ENCODE results near the gene VIL1. TPM values are rescaled to one million over a fixed set of nuclear protein-coding genes. Genes with fewer than 3 reads are reported as not detected.

The VIL1 gene
- total RNA-seq, 1 experiment from 2014 or later = 401 TPM

- H3K36me3 ChIP-seq (ENCODE audit: control insufficient read depth, insufficient read depth, low read length) = no peaks in the 10 kb centered on the region
- H3K4me1 ChIP-seq = 0 out of 2 replicates have a peak, but pooled peaks cover 5% of the 10 kb centered on the region
- Mint-ChIP-seq H3K27ac (ENCODE audit: unreplicated experiment) (no peak overlapping the region), H3K9me3 (ENCODE audit: unreplicated experiment) (no peaks in the 10 kb centered on the region), H3K27me3 (ENCODE audit: insufficient read depth, unreplicated experiment) (no peaks in the 10 kb centered on the region), H3K4me3 (ENCODE audit: unreplicated experiment) (no peak overlapping the region), H3K4me1 (ENCODE audit: low read depth, unreplicated experiment) (peaks cover 4% of the 10 kb centered on the region), H3K36me3 (ENCODE audit: insufficient read depth, unreplicated experiment) (no peaks in the 10 kb centered on the region)
- ChIA-PET POLR2A (no interaction called here), CTCF (no interaction called here)
- intact Hi-C loops (cut with micrococcal nuclease; ENCODE audit: unreplicated experiment) = no loop called here
- H3K4me3 ChIP-seq (ENCODE audit: low read depth, low read length) = no peak overlapping the region
- H3K9me3 ChIP-seq = no peaks in the 10 kb centered on the region
- no peak for TF ChIP-seq CTCF (IDR thresholded peaks at IDR 0.05; ENCODE audit: insufficient read depth in 1 of 2, low read depth in 1 of 2, low read length in 1 of 2, severe bottlenecking in 1 of 2, unreplicated experiment in 1 of 2)
- no peak for DNase-seq
- no TSS peak for BruUV-seq (replicated peaks)
- H3K27me3 ChIP-seq (replicated peaks; ENCODE audit: control insufficient read depth, insufficient read depth, low read length) = no peaks in the 10 kb centered on the region
Observed at GRCh38 chr2:218371983-218372350, 47.0 kb upstream of the VIL1 start.

DNA sequence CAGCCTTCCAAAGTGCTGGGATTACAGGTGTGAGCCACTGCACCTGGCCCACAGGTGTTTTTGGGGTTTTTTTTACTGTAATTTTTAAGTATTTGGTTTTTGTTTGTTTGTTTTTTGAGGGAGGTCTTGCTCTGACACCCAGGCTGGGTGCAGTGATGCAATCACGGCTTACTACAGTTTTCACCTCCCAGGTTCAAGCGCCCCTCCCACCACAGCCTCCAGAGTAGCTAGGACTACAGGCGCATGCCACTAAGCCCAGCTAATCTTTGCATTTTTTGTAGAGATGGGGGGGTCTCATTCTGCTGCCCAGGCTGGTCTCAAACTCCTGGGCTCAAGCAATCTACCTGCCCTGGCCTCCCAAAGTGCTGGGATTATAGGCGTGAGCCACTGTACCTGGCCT, 44.1 kb upstream of the VIL1 start:
- Mint-ChIP-seq H3K27me3 (ENCODE audit: insufficient read depth, unreplicated experiment) (no peaks in the 10 kb centered on the region), H3K4me1 (ENCODE audit: low read depth, unreplicated experiment) (no peaks in the 10 kb centered on the region), H3K9me3 (ENCODE audit: unreplicated experiment) (no peaks in the 10 kb centered on the region), H3K4me3 (ENCODE audit: unreplicated experiment) (no peak overlapping the region), H3K27ac (ENCODE audit: unreplicated experiment) (no peak overlapping the region), H3K36me3 (ENCODE audit: insufficient read depth, unreplicated experiment) (no peaks in the 10 kb centered on the region)
- no peak overlapping the region for H3K4me3 ChIP-seq (ENCODE audit: low read depth, low read length)
- H3K36me3 ChIP-seq (ENCODE audit: control insufficient read depth, insufficient read depth, low read length) = no peaks in the 10 kb centered on the region
- intact Hi-C loops (cut with micrococcal nuclease; ENCODE audit: unreplicated experiment) = no loop called here
- no peak for DNase-seq
- no peaks in the 10 kb centered on the region for H3K27me3 ChIP-seq (replicated peaks; ENCODE audit: control insufficient read depth, insufficient read depth, low read length)
- H3K4me1 ChIP-seq = no peaks in the 10 kb centered on the region
- ChIA-PET POLR2A (no interaction called here), CTCF (no interaction called here)
- no peaks in the 10 kb centered on the region for H3K9me3 ChIP-seq
- BruUV-seq (replicated peaks) = no TSS peak
- TF ChIP-seq CTCF (IDR thresholded peaks at IDR 0.05; ENCODE audit: insufficient read depth in 1 of 2, low read depth in 1 of 2, low read length in 1 of 2, severe bottlenecking in 1 of 2, unreplicated experiment in 1 of 2) = no peak

GRCh38 chr2:218375212-218375611, 43.7 kb upstream of the VIL1 start:
- Mint-ChIP-seq H3K27ac (ENCODE audit: unreplicated experiment) (no peak overlapping the region), H3K36me3 (ENCODE audit: insufficient read depth, unreplicated experiment) (no peaks in the 10 kb centered on the region), H3K9me3 (ENCODE audit: unreplicated experiment) (no peaks in the 10 kb centered on the region), H3K4me1 (ENCODE audit: low read depth, unreplicated experiment) (no peaks in the 10 kb centered on the region), H3K27me3 (ENCODE audit: insufficient read depth, unreplicated experiment) (no peaks in the 10 kb centered on the region), H3K4me3 (ENCODE audit: unreplicated experiment) (no peak overlapping the region)
- intact Hi-C loops (cut with micrococcal nuclease; ENCODE audit: unreplicated experiment) = no loop called here
- Histone ChIP-seq H3K27me3 (replicated peaks; ENCODE audit: control insufficient read depth, insufficient read depth, low read length) (no peaks in the 10 kb centered on the region), H3K9me3 (no peaks in the 10 kb centered on the region), H3K4me3 (ENCODE audit: low read depth, low read length) (no peak overlapping the region), H3K4me1 (no peaks in the 10 kb centered on the region), H3K36me3 (ENCODE audit: control insufficient read depth, insufficient read depth, low read length) (no peaks in the 10 kb centered on the region)
- CTCF ChIA-PET = no interaction called here
- no peak for TF ChIP-seq CTCF (IDR thresholded peaks at IDR 0.05; ENCODE audit: insufficient read depth in 1 of 2, low read depth in 1 of 2, low read length in 1 of 2, severe bottlenecking in 1 of 2, unreplicated experiment in 1 of 2)
- DNase-seq = no peak
- POLR2A ChIA-PET = no interaction called here
- BruUV-seq (replicated peaks) = no TSS peak

All from Caco-2 (cell line).